ENCODE data around the gene SMIM45.

- TF ChIP-seq PRRX2 (CRISPR knock-in tag; IDR thresholded peaks at IDR 0.05) = no peak
- TF ChIP-seq ESRRA (CRISPR knock-in tag; IDR thresholded peaks at IDR 0.05; ENCODE audit: borderline replicate concordance) = no peak
- no peak for TF ChIP-seq FOXJ3 (CRISPR knock-in tag; IDR thresholded peaks at IDR 0.05; ENCODE audit: borderline replicate concordance)
- TF ChIP-seq ZNF219 (CRISPR knock-in tag; IDR thresholded peaks at IDR 0.05; ENCODE audit: borderline replicate concordance) = no peak
- TF ChIP-seq ZNF425 (CRISPR knock-in tag; conservative IDR thresholded peaks at IDR 0.05) = no peak
- TF ChIP-seq CTCF (IDR thresholded peaks at IDR 0.05) = no peak
Measured at GRCh38 chr22:41975299-41976069, 23.5 kb downstream of the SMIM45 start.
